Measurements from ENCODE around the gene NAV2. TPM values are rescaled to one million over a fixed set of nuclear protein-coding genes. Genes with fewer than 3 reads are reported as not detected.

NAV2 gene
- total and polyA plus RNA-seq, 10 donors: 0.46 to 11.6 (median 4.1) TPM

- intact Hi-C loops (cut with DNase I; ENCODE audit: low total_unique reads): no loop called here
- Histone ChIP-seq H3K4me3 (no peak overlapping the region), H3K27ac (no peak overlapping the region), H3K27me3 (replicated peaks in 1 of 7) (no peaks in the 10 kb centered on the region), H3K4me1 (no peaks in the 10 kb centered on the region), H3K9me3 (no peaks in the 10 kb centered on the region), H3K36me3 (no peaks in the 10 kb centered on the region)
- WGBS, 5 donors: 86 to 98% (median 96%) methylated on average over 1 of the region's 1 CpG
- TF ChIP-seq POLR2AphosphoS5 (IDR thresholded peaks at IDR 0.05) (no peak), POLR2A (IDR thresholded peaks at IDR 0.05) (no peak)
- TF ChIP-seq, protein P1, sequence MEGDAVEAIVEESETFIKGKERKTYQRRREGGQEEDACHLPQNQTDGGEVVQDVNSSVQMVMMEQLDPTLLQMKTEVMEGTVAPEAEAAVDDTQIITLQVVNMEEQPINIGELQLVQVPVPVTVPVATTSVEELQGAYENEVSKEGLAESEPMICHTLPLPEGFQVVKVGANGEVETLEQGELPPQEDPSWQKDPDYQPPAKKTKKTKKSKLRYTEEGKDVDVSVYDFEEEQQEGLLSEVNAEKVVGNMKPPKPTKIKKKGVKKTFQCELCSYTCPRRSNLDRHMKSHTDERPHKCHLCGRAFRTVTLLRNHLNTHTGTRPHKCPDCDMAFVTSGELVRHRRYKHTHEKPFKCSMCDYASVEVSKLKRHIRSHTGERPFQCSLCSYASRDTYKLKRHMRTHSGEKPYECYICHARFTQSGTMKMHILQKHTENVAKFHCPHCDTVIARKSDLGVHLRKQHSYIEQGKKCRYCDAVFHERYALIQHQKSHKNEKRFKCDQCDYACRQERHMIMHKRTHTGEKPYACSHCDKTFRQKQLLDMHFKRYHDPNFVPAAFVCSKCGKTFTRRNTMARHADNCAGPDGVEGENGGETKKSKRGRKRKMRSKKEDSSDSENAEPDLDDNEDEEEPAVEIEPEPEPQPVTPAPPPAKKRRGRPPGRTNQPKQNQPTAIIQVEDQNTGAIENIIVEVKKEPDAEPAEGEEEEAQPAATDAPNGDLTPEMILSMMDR (IDR thresholded peaks at IDR 0.05 in 8 of 11, conservative IDR thresholded peaks at IDR 0.05 in 3 of 11): no peak
- no peak for DNase-seq
Observed at GRCh38 chr11:20030472-20030871, 317.8 kb downstream of the NAV2 start.

DNA sequence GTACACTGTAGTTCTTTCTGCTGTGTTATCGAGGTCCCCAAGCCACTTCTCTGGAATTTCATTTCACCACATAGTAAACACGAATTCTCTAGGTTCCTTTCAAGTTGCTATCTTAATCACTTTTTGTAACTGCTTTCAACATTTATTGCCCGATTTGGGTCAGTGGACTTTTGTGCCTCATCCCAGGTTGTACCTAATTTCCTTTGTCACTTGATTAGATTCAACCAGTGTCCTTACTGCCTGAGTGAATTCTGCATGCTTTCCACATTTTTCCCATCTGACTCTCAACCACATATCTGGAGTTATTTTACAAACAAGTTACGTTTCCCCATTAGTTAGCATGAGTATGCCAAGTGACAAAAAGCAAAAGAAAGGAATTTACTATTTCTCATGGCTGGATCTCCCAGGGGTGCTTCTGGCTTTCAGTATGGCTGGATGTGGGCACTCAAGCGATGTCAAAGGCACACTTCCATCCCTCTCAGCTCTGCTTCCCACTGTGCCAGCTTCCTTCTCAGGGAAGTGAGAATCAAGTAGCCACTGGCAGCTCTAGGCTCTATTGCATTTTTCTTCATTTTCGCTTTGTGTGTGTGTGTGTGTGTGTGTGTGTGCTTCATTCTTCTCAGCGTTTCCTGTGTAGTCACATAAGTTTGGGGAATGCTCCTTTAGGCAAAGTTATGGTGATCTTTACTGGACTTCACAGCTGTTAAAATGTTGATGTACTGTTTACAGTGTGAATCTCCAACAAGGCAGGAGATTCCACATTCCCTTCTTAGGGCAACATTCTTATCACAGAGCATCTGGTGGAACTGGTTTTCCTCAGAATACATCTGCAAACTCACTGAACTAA lies 318.7 kb downstream of the NAV2 start:
- WGBS, 5 donors: 64 to 80% (median 77%) methylated on average over 7 of the region's 7 CpGs
- intact Hi-C loops (cut with DNase I; ENCODE audit: low total_unique reads): no loop called here
- DNase-seq: no peak
- TF ChIP-seq POLR2AphosphoS5 (IDR thresholded peaks at IDR 0.05) (no peak), POLR2A (IDR thresholded peaks at IDR 0.05) (no peak)
- TF ChIP-seq, protein P1 (IDR thresholded peaks at IDR 0.05 in 8 of 11, conservative IDR thresholded peaks at IDR 0.05 in 3 of 11): no peak
- H3K27me3 ChIP-seq (replicated peaks in 1 of 7): no peaks in the 10 kb centered on the region
- H3K4me3 ChIP-seq: no peak overlapping the region
- H3K9me3 ChIP-seq: no peaks in the 10 kb centered on the region
- H3K36me3 ChIP-seq: no peaks in the 10 kb centered on the region
- no peak overlapping the region for H3K27ac ChIP-seq
- no peaks in the 10 kb centered on the region for H3K4me1 ChIP-seq

DNA sequence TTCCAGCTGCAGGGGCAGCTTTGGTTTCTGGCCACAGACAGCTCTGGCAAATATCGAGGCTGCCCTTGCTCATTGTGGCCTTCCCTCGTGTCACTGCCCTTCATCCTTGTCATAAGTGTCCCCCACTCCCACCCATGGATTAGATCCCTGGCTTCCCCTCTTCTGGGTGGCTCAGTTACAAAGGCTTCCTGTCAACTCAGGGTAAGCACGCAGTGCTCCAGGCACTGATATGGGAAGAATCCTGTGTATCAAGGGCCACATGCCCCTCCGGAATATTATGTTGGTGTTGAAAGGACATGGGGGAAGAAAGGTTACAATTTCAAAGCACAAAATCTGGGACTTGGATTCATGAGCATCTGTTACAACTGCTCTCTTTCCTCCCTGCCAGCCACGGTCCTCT lies 319.5 kb downstream of the NAV2 start:
- H3K4me3 ChIP-seq: no peak overlapping the region
- no peak overlapping the region for H3K27ac ChIP-seq
- H3K4me1 ChIP-seq: no peaks in the 10 kb centered on the region
- no peaks in the 10 kb centered on the region for H3K9me3 ChIP-seq
- H3K36me3 ChIP-seq: no peaks in the 10 kb centered on the region
- no peak for DNase-seq
- no peaks in the 10 kb centered on the region for H3K27me3 ChIP-seq (replicated peaks in 1 of 7)
- no peak for TF ChIP-seq POLR2AphosphoS5 (IDR thresholded peaks at IDR 0.05)
- TF ChIP-seq POLR2A (IDR thresholded peaks at IDR 0.05): no peak
- TF ChIP-seq, protein P1 (IDR thresholded peaks at IDR 0.05 in 8 of 11, conservative IDR thresholded peaks at IDR 0.05 in 3 of 11): no peak
- WGBS, 5 donors: 61 to 82% (median 73%) methylated on average over 5 of the region's 5 CpGs
- intact Hi-C loops (cut with DNase I; ENCODE audit: low total_unique reads): no loop called here

GRCh38 chr11:20032577-20033260 lies 320.1 kb downstream of the NAV2 start:
- no peaks in the 10 kb centered on the region for H3K27me3 ChIP-seq (replicated peaks in 1 of 7)
- intact Hi-C loops (cut with DNase I; ENCODE audit: low total_unique reads): no loop called here
- H3K4me1 ChIP-seq: no peaks in the 10 kb centered on the region
- no peaks in the 10 kb centered on the region for H3K9me3 ChIP-seq
- no peak overlapping the region for H3K4me3 ChIP-seq
- H3K36me3 ChIP-seq: no peaks in the 10 kb centered on the region
- no peak overlapping the region for H3K27ac ChIP-seq
- no peak for DNase-seq
- WGBS, 5 donors: 73 to 93% (median 78%) methylated on average over 7 of the region's 7 CpGs
- TF ChIP-seq, protein P1 (IDR thresholded peaks at IDR 0.05 in 8 of 11, conservative IDR thresholded peaks at IDR 0.05 in 3 of 11): no peak
- TF ChIP-seq POLR2A (IDR thresholded peaks at IDR 0.05) (no peak), POLR2AphosphoS5 (IDR thresholded peaks at IDR 0.05) (no peak)
